ENCODE measurements around the gene PLPP3. TPM values are rescaled to one million over a fixed set of nuclear protein-coding genes. Genes with fewer than 3 reads are reported as not detected.

Gene PLPP3
- total and polyA plus RNA-seq, 2 donors (not counting 1 experiment from before 2014, with no cell fraction given): 343 to 465 TPM

GRCh38 chr1:56540467-56540866 lies 38.9 kb downstream of the PLPP3 start:
- H4K20me1 ChIP-seq (ENCODE audit: control insufficient read depth, extremely low read depth, insufficient read depth, low read length): peaks cover 12% of the 10 kb centered on the region
- no peak overlapping the region for H3K4me2 ChIP-seq (ENCODE audit: extremely low read depth, insufficient read depth, low read length)
- H3K36me3 ChIP-seq (ENCODE audit: control insufficient read depth, insufficient read depth, low read length): peaks cover 4% of the 10 kb centered on the region
- no peak overlapping the region for H3K27ac ChIP-seq (ENCODE audit: insufficient read depth, low read length)
- peaks cover 4% of the 10 kb centered on the region for H3K4me1 ChIP-seq (ENCODE audit: control insufficient read depth, extremely low read depth, insufficient read depth, low read length)
- H2AFZ ChIP-seq (ENCODE audit: low read length): no peak overlapping the region
- H3K9me3 ChIP-seq (ENCODE audit: control insufficient read depth, insufficient read depth, low read depth, low read length): no peaks in the 10 kb centered on the region
- H3K4me3 ChIP-seq (replicated peaks in 1 of 4; ENCODE audit: control extremely low read depth in 1 of 4, insufficient read depth in 1 of 4, low read depth in 3 of 4, low read length in 4 of 4): no peak overlapping the region
- H3K27me3 ChIP-seq (ENCODE audit: control insufficient read depth, insufficient read depth, low read length): no peaks in the 10 kb centered on the region
- TF ChIP-seq CTCF (conservative IDR thresholded peaks at IDR 0.05 in 1 of 2, IDR thresholded peaks at IDR 0.05 in 1 of 2; ENCODE audit: low read depth in 1 of 2, low read length in 2 of 2) (no peak), EZH2 (IDR thresholded peaks at IDR 0.05; ENCODE audit: low read length, missing control alignments) (no peak)
- no peak overlapping the region for H3K9ac ChIP-seq (ENCODE audit: insufficient read depth, low read length)
- H3K79me2 ChIP-seq (ENCODE audit: control insufficient read depth, insufficient read depth, low read length): peaks cover 99% of the 10 kb centered on the region
- peak; percentile 14 to 28 for DNase-seq (ENCODE audit: low read depth in 2 of 2)

- peaks cover 9% of the 10 kb centered on the region for H4K20me1 ChIP-seq (ENCODE audit: control insufficient read depth, extremely low read depth, insufficient read depth, low read length)
- TF ChIP-seq EZH2 (IDR thresholded peaks at IDR 0.05; ENCODE audit: low read length, missing control alignments) (no peak), CTCF (conservative IDR thresholded peaks at IDR 0.05 in 1 of 2, IDR thresholded peaks at IDR 0.05 in 1 of 2; ENCODE audit: low read depth in 1 of 2, low read length in 2 of 2) (no peak)
- peaks cover 95% of the 10 kb centered on the region for H3K79me2 ChIP-seq (ENCODE audit: control insufficient read depth, insufficient read depth, low read length)
- peak in 1 of 2 donors; percentile 39 for DNase-seq (ENCODE audit: low read depth in 2 of 2)
- no peak overlapping the region for H3K4me2 ChIP-seq (ENCODE audit: extremely low read depth, insufficient read depth, low read length)
- peaks cover 4% of the 10 kb centered on the region for H3K4me1 ChIP-seq (ENCODE audit: control insufficient read depth, extremely low read depth, insufficient read depth, low read length)
- H3K9me3 ChIP-seq (ENCODE audit: control insufficient read depth, insufficient read depth, low read depth, low read length): no peaks in the 10 kb centered on the region
- H3K4me3 ChIP-seq (replicated peaks in 1 of 4; ENCODE audit: control extremely low read depth in 1 of 4, insufficient read depth in 1 of 4, low read depth in 3 of 4, low read length in 4 of 4): no peak overlapping the region
- peaks cover 6% of the 10 kb centered on the region for H3K36me3 ChIP-seq (ENCODE audit: control insufficient read depth, insufficient read depth, low read length)
- H3K9ac ChIP-seq (ENCODE audit: insufficient read depth, low read length): no peak overlapping the region
- no peak overlapping the region for H2AFZ ChIP-seq (ENCODE audit: low read length)
- no peak overlapping the region for H3K27ac ChIP-seq (ENCODE audit: insufficient read depth, low read length)
- no peaks in the 10 kb centered on the region for H3K27me3 ChIP-seq (ENCODE audit: control insufficient read depth, insufficient read depth, low read length)
Observed at GRCh38 chr1:56539520-56539931, 39.8 kb downstream of the PLPP3 start.

- Histone ChIP-seq H3K79me2 (ENCODE audit: control insufficient read depth, insufficient read depth, low read length) (peaks cover 94% of the 10 kb centered on the region), H3K4me1 (ENCODE audit: control insufficient read depth, extremely low read depth, insufficient read depth, low read length) (peaks cover 6% of the 10 kb centered on the region), H3K4me3 (replicated peaks in 1 of 4; ENCODE audit: control extremely low read depth in 1 of 4, insufficient read depth in 1 of 4, low read depth in 3 of 4, low read length in 4 of 4) (no peak overlapping the region), H3K27me3 (ENCODE audit: control insufficient read depth, insufficient read depth, low read length) (no peaks in the 10 kb centered on the region), H4K20me1 (ENCODE audit: control insufficient read depth, extremely low read depth, insufficient read depth, low read length) (peaks cover 8% of the 10 kb centered on the region), H3K36me3 (ENCODE audit: control insufficient read depth, insufficient read depth, low read length) (peaks cover 9% of the 10 kb centered on the region), H2AFZ (ENCODE audit: low read length) (no peak overlapping the region), H3K9ac (ENCODE audit: insufficient read depth, low read length) (no peak overlapping the region), H3K4me2 (ENCODE audit: extremely low read depth, insufficient read depth, low read length) (no peak overlapping the region), H3K27ac (ENCODE audit: insufficient read depth, low read length) (no peak overlapping the region), H3K9me3 (ENCODE audit: control insufficient read depth, insufficient read depth, low read depth, low read length) (no peaks in the 10 kb centered on the region)
- DNase-seq (ENCODE audit: low read depth in 2 of 2): no peak
- TF ChIP-seq EZH2 (IDR thresholded peaks at IDR 0.05; ENCODE audit: low read length, missing control alignments) (no peak), CTCF (conservative IDR thresholded peaks at IDR 0.05 in 1 of 2, IDR thresholded peaks at IDR 0.05 in 1 of 2; ENCODE audit: low read depth in 1 of 2, low read length in 2 of 2) (no peak)
Observed at GRCh38 chr1:56538532-56538931, 40.8 kb downstream of the PLPP3 start.

Data from fibroblast of lung (primary cell).